HG03135 (cell line): ENCODE results near the gene RREB1.

Experiments
- ATAC-seq: cut with Tn5 transposase; IDR thresholded peaks from one replicate; pipeline ENCODE4 v1.9.1; 2021; ENCODE audit warnings: mild to moderate bottlenecking, moderate library complexity; ENCODE audit not compliant: unreplicated experiment

The RREB1 gene

DNA sequence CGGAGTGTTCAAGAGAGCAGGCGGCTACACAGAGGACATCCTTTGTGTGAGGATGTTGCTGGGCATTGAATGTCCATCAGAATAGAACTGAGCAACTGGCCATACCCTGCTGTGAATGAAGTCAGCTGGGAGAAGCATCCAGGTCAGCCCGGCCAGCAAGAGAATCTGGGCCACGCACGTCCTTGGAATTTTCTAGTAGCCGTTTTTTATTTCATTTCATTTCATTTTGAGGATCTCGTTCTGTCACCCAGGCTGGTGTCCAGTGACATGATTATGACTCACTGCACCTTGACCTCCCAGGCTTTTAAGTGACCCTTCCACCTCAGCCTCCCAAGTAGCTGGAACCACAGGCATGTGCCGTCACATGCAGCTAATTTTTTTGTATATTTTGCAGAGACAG lies 107.4 kb downstream of the RREB1 start:
- no peak for ATAC-seq

- ATAC-seq = no peak
Measured at GRCh38 chr6:7215798-7216231, 108.1 kb downstream of the RREB1 start.

- no peak for ATAC-seq
Measured at GRCh38 chr6:7216941-7217621, 109.3 kb downstream of the RREB1 start.

DNA sequence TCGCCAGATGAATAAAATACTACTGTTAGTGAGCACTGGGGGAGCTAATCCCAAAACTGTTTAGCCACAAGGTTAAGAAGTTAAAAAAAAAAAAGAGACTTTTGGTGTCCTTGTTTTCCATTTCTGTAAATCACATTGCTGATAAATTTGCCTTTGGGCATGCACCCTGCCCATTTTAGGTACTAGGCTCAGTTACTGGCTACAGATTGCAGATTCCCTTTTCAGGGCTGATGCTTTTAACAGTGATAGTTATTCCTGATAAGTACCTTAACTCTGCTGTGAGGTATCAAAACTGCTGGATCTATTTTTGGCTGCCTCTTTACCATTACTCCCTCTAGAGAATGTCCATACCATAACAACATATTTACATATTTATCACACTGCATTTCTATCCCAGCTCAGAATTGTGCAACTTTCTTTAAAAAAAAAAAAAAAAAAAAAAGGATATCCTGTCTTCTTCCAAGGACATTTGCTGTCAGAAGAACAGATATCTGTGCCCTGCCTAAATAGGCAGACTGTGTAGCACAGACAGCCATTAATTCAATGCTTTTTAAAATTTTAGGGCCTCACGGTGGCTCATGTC lies 110.7 kb downstream of the RREB1 start:
- no peak for ATAC-seq

DNA sequence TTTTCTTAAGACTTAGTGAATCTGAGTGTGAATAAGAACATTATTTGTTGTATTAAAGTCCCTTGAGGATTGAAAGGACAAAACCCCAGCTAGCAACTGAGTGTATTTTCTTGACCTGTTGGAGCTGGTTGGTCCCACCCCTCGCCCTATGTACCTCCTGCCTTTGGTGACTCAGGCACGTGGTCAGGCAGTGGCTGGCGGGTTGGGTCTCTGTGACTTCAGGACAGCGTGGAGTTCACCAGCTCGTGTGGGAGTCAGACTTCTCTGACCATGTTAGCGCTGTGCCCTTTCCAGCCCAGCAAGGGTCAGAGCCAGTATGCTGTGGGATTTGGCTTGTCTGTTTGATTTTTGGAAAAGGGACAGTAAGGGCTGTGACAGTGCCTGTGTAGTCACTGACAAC lies 111.5 kb downstream of the RREB1 start:
- no peak for ATAC-seq

- no peak for ATAC-seq
Measured at GRCh38 chr6:7222197-7222596, 114.4 kb downstream of the RREB1 start.

DNA sequence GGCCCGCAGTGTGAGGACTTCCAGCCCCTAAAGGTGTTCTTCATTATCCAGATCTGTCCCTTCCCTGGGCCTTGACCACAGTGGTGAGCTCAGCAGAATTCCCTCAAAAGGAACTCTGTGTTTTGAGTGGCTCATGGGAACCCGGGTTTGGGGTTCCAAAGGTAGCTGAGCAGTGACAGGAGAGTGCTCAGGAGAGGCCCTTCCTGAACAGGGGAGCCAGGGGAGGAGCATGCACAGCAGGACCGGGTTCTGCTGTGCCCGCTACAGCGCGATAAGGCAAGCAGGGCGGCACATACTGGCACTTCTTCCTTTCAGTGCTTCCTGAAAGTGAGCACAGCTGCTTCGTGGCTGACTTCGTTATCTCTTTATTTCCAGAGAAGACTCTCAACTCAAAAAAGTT lies 117.0 kb downstream of the RREB1 start:
- no peak for ATAC-seq

GRCh38 chr6:7228662-7229375 lies 121.1 kb downstream of the RREB1 start:
- no peak for ATAC-seq

DNA sequence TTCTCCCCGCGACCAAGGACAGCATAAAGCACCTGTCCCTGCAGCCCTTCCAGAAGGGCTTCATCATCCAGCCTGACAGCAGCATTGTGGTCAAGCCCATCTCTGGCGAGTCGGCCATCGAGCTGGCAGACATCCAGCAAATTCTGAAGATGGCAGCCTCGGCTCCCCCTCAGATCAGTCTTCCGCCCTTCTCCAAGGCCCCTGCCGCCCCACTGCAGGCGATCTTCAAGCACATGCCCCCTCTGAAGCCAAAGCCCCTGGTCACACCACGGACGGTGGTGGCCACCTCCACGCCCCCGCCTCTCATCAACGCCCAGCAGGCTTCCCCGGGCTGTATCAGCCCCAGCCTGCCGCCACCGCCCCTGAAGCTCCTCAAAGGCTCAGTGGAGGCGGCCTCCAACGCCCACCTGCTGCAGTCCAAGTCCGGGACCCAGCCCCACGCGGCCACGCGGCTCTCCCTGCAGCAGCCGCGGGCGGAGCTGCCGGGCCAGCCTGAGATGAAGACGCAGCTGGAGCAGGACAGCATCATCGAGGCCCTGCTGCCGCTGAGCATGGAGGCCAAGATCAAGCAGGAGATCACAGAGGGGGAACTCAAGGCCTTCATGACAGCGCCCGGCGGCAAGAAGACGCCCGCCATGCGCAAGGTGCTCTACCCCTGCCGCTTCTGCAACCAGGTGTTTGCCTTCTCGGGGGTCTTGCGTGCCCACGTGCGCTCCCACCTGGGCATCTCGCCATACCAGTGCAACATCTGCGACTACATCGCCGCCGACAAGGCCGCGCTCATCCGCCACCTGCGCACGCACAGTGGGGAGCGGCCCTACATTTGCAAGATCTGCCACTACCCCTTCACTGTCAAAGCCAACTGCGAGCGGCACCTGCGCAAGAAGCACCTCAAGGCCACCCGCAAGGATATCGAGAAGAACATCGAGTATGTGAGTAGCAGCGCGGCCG lies 121.9 kb downstream of the RREB1 start:
- ATAC-seq = no peak

DNA sequence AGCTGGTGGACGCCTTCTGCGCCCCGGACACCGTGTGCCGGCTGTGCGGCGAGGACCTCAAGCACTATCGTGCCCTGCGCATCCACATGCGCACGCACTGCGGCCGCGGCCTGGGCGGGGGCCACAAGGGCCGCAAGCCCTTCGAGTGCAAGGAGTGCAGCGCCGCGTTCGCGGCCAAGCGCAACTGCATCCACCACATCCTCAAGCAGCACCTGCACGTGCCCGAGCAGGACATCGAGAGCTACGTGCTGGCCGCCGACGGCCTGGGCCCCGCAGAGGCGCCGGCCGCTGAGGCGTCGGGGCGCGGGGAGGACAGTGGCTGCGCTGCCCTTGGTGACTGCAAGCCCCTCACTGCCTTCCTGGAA lies 122.5 kb downstream of the RREB1 start:
- no peak for ATAC-seq

- no peak for ATAC-seq
Measured at GRCh38 chr6:7230956-7231713, 123.4 kb downstream of the RREB1 start.

- ATAC-seq = no peak
Measured at GRCh38 chr6:7232351-7232750, 124.6 kb downstream of the RREB1 start.

GRCh38 chr6:7234547-7234946 lies 126.8 kb downstream of the RREB1 start:
- no peak for ATAC-seq

DNA sequence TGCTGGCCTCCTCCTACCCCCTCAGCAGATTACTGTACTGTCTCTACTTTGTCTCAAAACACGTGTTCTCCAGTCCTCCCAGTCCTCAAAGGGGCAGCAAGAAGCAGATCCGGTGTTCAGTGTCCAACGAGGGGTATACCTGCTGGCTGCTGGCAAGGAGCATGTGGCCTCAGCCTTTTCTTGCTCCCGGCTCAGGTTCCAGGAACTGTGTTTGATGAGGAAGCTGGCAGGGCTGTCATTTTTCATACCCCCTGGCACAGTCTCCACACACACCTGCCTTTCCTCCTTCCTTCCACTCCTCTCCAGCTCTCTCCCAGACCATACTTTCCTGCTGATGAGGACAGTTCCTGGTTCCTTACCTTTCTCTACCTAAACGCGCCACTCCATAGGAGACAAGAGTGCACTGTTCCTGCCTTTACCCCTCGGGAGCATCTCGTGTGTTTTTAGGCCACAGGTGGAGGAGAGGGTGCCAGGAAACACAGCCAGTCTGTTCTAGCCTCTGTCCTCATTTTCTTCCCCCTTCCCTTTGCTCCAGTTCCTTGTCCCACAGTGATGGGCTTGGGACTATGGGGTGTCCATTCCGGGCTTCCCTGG lies 128.0 kb downstream of the RREB1 start:
- no peak for ATAC-seq

GRCh38 chr6:7236306-7237209 lies 128.8 kb downstream of the RREB1 start:
- no peak for ATAC-seq

- ATAC-seq = no peak
Measured at GRCh38 chr6:7237653-7238188, 130.0 kb downstream of the RREB1 start.

GRCh38 chr6:7238526-7238899 lies 130.8 kb downstream of the RREB1 start:
- no peak for ATAC-seq

GRCh38 chr6:7238900-7239589 lies 131.3 kb downstream of the RREB1 start:
- ATAC-seq = peak; percentile 42
